ENCODE measurements around the gene NOL4.
"Not testable (repeated sequence)": the region's sequence is repeated elsewhere in the genome, so short reads cannot be mapped to it uniquely, and the experiment has no call there.

NOL4 gene

GRCh38 chr18:34224423-34225217 lies at the start of gene NOL4:
TSS of gene NOL4 (minus strand) at chr18:34224913. CDS start at chr18:34223253, 1,660 bp downstream.
- DNase-seq (ENCODE audit: low read depth in 2 of 2), result no peak

- not testable (repeated sequence) for DNase-seq (ENCODE audit: low read depth in 2 of 2)
Measured at GRCh38 chr18:34266029-34266428, 41.3 kb upstream of the NOL4 start.

GRCh38 chr18:34261865-34262780 lies 37.4 kb upstream of the NOL4 start:
- DNase-seq (ENCODE audit: low read depth in 2 of 2), result no peak

- no peak for DNase-seq (ENCODE audit: low read depth in 2 of 2)
Measured at GRCh38 chr18:34258176-34258575, 33.5 kb upstream of the NOL4 start.

- no peak for DNase-seq (ENCODE audit: low read depth in 2 of 2)
Measured at GRCh38 chr18:34251919-34252318, 27.2 kb upstream of the NOL4 start.

- DNase-seq (ENCODE audit: low read depth in 2 of 2), result no peak
Measured at GRCh38 chr18:34248727-34249126, 24.0 kb upstream of the NOL4 start.

- no peak for DNase-seq (ENCODE audit: low read depth in 2 of 2)
Measured at GRCh38 chr18:34242739-34243138, 18.0 kb upstream of the NOL4 start.

- not testable (repeated sequence) for DNase-seq (ENCODE audit: low read depth in 2 of 2)
Measured at GRCh38 chr18:34233781-34234388, 9.2 kb upstream of the NOL4 start.

- no peak for DNase-seq (ENCODE audit: low read depth in 2 of 2)
Measured at GRCh38 chr18:34225218-34225553, 473 bp upstream of the NOL4 start.

GRCh38 chr18:34223893-34224422 lies 755 bp downstream of the NOL4 start:
- DNase-seq (ENCODE audit: low read depth in 2 of 2), result no peak

- no peak for DNase-seq (ENCODE audit: low read depth in 2 of 2)
Measured at GRCh38 chr18:34223164-34223892, 1.4 kb downstream of the NOL4 start.

GRCh38 chr18:34222307-34223163 lies 2.2 kb downstream of the NOL4 start:
- DNase-seq (ENCODE audit: low read depth in 2 of 2), result no peak

- no peak for DNase-seq (ENCODE audit: low read depth in 2 of 2)
Measured at GRCh38 chr18:34221971-34222306, 2.8 kb downstream of the NOL4 start.

GRCh38 chr18:34220081-34220815 lies 4.5 kb downstream of the NOL4 start:
- DNase-seq (ENCODE audit: low read depth in 2 of 2), result no peak

GRCh38 chr18:34219651-34220050 lies 5.1 kb downstream of the NOL4 start:
- no peak for DNase-seq (ENCODE audit: low read depth in 2 of 2)

- no peak for DNase-seq (ENCODE audit: low read depth in 2 of 2)
Measured at GRCh38 chr18:34212511-34212910, 12.2 kb downstream of the NOL4 start.

GRCh38 chr18:34207344-34207851 lies 17.3 kb downstream of the NOL4 start:
- DNase-seq (ENCODE audit: low read depth in 2 of 2), result no peak

- no peak for DNase-seq (ENCODE audit: low read depth in 2 of 2)
Measured at GRCh38 chr18:34203866-34204265, 20.8 kb downstream of the NOL4 start.

GRCh38 chr18:34196256-34196655 lies 28.5 kb downstream of the NOL4 start:
- DNase-seq (ENCODE audit: low read depth in 2 of 2), result no peak

- DNase-seq (ENCODE audit: low read depth in 2 of 2), result no peak
Measured at GRCh38 chr18:34194239-34194638, 30.5 kb downstream of the NOL4 start.

Data from stimulated activated CD4-positive, alpha-beta T cell treated with anti-CD3 and anti-CD28 coated beads, Interleukin-1b, Interleukin-23, amount 100 ng/mL, for 1 hour (primary cell).